SH-SY5Y (cell line): ENCODE measurements around the gene ELP2.

Experiments
- GATA2 ChIP-seq: IDR thresholded peaks from 2 replicates; pipeline ENCODE4 v1.6.1; 2011; ENCODE audit warnings: mild to moderate bottlenecking, low read depth, low read length
- GATA3 ChIP-seq: IDR thresholded peaks from 2 replicates; pipeline ENCODE4 v1.6.1; 2011; ENCODE audit warnings: low read depth, mild to moderate bottlenecking, low read length, moderate library complexity

Gene ELP2

DNA sequence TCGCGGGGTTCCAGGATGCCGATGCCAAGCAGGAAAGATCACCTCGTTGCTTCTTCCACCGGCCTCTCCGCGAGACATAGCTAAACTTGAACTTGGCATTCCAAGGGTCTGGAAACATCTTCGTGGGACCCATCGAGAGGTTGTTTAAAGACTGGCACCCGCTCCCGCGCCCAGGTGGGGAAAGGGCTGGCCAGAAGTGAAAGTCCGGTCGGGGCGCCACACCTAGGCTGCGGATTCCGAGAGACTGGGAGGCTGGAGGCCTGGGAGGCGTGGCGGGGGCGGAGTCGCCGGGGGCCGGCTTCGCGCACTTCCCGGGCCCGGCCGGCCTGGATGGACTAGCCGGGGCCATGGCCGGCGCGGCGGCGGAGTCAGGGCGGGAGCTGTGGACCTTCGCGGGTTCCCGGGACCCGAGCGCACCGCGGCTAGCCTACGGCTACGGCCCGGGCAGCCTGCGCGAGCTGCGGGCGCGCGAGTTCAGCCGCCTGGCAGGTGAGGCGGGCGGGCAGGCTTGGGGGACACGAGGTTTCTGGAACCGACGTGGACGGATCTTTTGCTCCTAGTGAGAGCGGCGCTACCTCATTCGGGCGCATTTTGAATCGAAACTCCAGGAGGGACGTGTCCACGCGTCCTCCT, 57.6 kb downstream of the ELP2 start, which contains the start of gene MOCOS:
Gene MOCOS (plus strand): TSS at position 305 of the 633 bp plus-strand sequence. CDS start 43 bp downstream, at position 348.
- TF ChIP-seq GATA2 (no peak), GATA3 (no peak)

GRCh38 chr18:36187826-36188721, 58.4 kb downstream of the ELP2 start:
- TF ChIP-seq GATA2 (no peak), GATA3 (no peak)

DNA sequence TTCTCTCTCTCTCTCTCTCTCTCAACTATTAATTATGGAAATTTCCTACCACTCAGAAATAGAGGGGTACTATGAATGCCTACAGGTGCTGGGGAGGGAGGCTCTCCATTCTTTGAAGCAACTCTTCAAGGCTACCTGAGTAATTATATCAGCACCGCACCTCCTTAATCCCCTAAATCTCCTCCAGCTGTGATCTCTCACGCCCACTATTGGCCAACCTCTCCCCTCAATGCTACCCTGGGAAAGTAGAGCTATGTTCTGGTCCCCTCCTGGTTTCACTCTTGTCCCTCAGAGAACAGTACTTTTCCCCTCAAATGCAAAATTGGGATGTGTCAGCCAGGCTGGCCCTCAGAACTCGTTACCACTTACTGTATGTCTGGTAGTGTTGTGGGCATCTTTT, 59.2 kb downstream of the ELP2 start:
- no peak for TF ChIP-seq GATA3
- no peak for TF ChIP-seq GATA2

- no peak for TF ChIP-seq GATA3
- no peak for TF ChIP-seq GATA2
Observed at GRCh38 chr18:36189486-36189885, 59.8 kb downstream of the ELP2 start.

GRCh38 chr18:36191286-36191685, 61.6 kb downstream of the ELP2 start:
- no peak for TF ChIP-seq GATA2
- no peak for TF ChIP-seq GATA3

DNA sequence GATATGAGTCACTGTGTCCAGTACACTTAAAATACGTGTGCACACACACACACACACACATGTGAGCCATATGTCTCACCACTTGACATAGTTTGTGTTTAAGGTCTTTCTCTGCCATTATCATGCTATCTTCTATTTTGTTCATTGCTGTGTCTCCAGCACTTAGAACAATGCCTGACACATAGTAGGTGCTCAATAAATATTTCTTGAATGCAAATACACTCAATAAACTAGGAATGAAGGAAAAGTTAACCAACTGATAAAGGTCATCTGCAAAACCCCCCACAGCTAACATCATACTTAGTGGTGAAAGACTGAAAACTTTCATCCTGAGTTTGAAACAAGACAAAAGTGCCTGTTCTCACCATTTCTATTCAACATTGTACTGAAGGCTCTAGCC, 62.0 kb downstream of the ELP2 start:
- no peak for TF ChIP-seq GATA3
- TF ChIP-seq GATA2 = no peak

DNA sequence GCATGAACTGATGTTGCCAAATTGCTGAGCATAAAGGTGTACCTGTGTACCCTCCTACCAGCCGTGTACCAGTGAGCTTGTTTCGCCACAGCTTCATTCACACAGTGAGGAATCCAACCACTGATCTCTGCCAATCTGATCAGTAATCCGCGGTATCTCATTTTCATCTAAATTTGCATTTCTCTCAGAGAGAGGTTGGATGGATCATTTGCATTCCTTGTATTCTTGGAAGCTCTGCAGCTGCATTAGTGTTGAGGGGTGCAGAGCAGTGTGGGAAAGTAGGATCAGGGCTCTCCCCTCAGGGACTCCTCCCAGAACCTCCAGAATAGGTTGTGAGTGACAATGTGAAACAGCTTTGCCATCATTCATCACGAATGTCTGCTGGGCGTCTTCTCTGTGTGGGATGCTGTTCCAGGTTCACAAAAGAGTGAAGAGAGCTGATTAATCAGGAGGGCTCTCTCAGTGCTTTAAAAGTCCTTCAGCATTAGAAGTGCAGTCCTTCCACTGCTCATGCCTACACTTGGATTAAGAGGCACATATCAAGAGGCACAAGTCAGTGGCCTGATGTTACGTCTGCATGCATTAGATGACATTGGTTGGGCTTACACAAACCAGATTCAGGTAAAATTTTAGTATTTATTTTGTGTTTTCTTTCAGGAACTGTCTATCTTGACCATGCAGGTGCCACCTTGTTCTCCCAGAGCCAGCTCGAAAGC, 65.1 kb downstream of the ELP2 start:
- TF ChIP-seq GATA3 = no peak
- TF ChIP-seq GATA2 = no peak

GRCh38 chr18:36195427-36196122, 65.9 kb downstream of the ELP2 start:
- TF ChIP-seq GATA3 = no peak
- TF ChIP-seq GATA2 = no peak

GRCh38 chr18:36196238-36196995, 66.7 kb downstream of the ELP2 start:
- TF ChIP-seq GATA2 (no peak), GATA3 (no peak)

GRCh38 chr18:36197511-36198166, 67.9 kb downstream of the ELP2 start:
- TF ChIP-seq GATA2 (no peak), GATA3 (no peak)

DNA sequence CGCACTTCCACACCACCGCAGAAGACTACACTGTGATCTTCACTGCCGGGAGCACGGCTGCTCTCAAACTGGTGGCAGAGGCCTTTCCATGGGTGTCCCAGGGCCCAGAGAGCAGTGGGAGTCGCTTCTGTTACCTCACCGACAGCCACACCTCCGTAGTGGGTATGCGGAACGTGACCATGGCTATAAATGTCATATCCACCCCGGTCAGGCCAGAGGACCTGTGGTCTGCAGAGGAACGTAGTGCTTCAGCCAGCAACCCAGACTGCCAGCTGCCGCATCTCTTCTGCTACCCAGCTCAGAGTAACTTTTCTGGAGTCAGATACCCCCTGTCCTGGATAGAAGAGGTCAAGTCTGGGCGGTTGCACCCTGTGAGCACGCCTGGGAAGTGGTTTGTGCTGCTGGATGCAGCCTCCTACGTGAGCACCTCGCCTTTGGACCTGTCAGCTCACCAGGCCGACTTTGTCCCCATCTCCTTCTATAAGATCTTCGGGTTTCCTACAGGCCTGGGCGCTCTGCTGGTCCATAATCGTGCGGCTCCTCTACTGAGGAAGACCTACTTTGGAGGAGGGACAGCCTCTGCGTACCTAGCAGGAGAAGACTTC, 70.1 kb downstream of the ELP2 start:
- no peak for TF ChIP-seq GATA2
- TF ChIP-seq GATA3 = no peak

GRCh38 chr18:36200354-36200771, 70.7 kb downstream of the ELP2 start:
- no peak for TF ChIP-seq GATA2
- no peak for TF ChIP-seq GATA3
